Colonic mucosa (tissue), 4 donors: Measurements from ENCODE around the gene ITM2B. TPM values are rescaled to one million over a fixed set of nuclear protein-coding genes. Genes with fewer than 3 reads are reported as not detected.

Experiments used
- DNase-seq: peaks from one replicate; pipeline ENCODE4 v3.0.0-alpha.2; 2020
- H3K27ac ChIP-seq: fragments of 200-600 bp; one replicate; pipeline ENCODE4 v1.8.0; 2021
- H3K27me3 ChIP-seq: fragments of 200-600 bp; one replicate; pipeline ENCODE4 v1.8.0; 2021
- H3K36me3 ChIP-seq: fragments of 200-600 bp; one replicate; pipeline ENCODE4 v1.8.0; 2021
- H3K4me1 ChIP-seq: fragments of 200-600 bp; one replicate; pipeline ENCODE4 v1.8.0; 2021; ENCODE audit warnings: mild to moderate bottlenecking
- H3K4me3 ChIP-seq: fragments of 200-600 bp; one replicate; pipeline ENCODE4 v1.8.0; 2021
- H3K9ac ChIP-seq, 2 donors: one replicate each; pipeline ENCODE4 v1.7.0; 2013; ENCODE audit warnings: control low read depth in 2 of 2, low read depth in 2 of 2, low read length in 2 of 2
- H3K9me3 ChIP-seq: fragments of 200-600 bp; one replicate; pipeline ENCODE4 v1.8.0; 2021
- CTCF ChIP-seq: fragments of 200-600 bp; IDR thresholded peaks from one replicate; pipeline ENCODE4 v1.8.0; 2022; ENCODE audit warnings: antibody characterized with exemption, mild to moderate bottlenecking
- intact Hi-C: fragments of 100-400 bp; cut with DNase I; formaldehyde crosslinking; loops from one replicate; pipeline ENCODE4 v1.14.1; 2022
- total RNA-seq, 2 donors: library from RNA; stranded (reverse); fragmentation: NEBNext Ultra II Directional in 1 of 2; extraction: Animal tissue kit (Norgen Biotek cat#: 25700) in 1 of 2; gene quantifications; one replicate each; pipeline ENCODE4 v1.2.1, GENCODE V29; 2021
- donor health status: healthy.
- donor health status: DM: no; HTN: no; CAD: no.
- donor health status: DM: no; HTN: no; CAD: no.

The ITM2B gene
- total RNA-seq, 2 donors from 2014 or later: 257 to 456 TPM

DNA sequence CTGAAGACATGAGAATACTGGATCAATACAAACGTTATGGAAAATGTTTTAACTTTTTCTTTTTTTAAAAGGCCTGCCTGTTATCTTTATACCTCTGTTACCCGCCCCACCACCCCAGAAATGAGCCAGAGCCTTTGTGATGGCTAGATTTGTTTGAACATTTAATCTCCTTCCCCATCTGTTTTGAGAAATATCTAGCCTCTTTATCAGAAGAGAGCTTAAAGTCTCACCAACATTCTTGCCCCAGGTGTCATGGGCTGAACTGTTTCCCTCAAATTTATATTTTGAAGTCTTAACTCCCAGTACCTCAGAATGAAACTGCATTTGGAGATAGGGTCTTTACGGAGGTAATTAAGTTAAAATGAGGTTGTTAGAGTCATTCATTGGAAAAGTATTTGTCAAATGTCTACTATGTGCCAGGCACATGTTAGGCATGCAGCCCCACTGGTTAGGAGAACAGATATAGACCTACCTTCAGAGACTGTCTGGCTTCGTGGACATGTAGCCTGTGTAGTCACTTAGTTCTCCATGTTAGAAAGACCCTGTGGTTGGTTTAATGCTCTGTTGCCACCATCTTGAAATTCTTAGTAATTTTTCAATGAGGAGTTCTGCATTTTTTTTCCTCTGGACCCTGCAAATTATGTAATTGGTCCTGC, 64.3 kb downstream of the ITM2B start:
- no peak for TF ChIP-seq CTCF
- H3K4me3 ChIP-seq: no peak overlapping the region
- H3K27ac ChIP-seq: no peak overlapping the region
- DNase-seq: no peak
- H3K9me3 ChIP-seq: no peaks in the 10 kb centered on the region
- H3K27me3 ChIP-seq: no peaks in the 10 kb centered on the region
- no peaks in the 10 kb centered on the region for H3K36me3 ChIP-seq
- H3K9ac ChIP-seq: no peak overlapping the region
- intact Hi-C loops: no loop called here
- H3K4me1 ChIP-seq: no peaks in the 10 kb centered on the region

DNA sequence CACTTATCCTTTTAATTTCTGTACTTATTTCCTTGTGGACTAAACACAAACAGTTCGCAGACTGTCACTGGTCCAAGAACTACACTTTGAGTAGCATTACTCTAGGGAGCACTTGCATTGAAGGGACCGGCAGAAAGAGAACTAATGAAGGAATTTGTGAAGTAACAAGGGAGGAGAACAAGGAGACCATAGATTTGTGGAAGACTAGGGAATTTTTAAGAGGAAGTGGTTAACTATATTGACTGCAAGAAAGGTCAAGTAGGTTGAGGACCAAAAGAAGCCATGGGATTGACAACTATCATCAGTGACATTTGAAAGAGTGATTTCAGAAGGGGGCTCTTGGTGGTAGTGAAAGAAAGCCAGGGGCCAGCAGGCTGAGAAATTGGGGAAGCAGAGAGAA, 66.6 kb downstream of the ITM2B start:
- no peak for TF ChIP-seq CTCF
- intact Hi-C loops: no loop called here
- H3K4me1 ChIP-seq: peaks cover under 1% of the 10 kb centered on the region

GRCh38 chr13:48302871-48303358, 69.9 kb downstream of the ITM2B start:
- no peaks in the 10 kb centered on the region for H3K9me3 ChIP-seq
- peak overlapping the region; percentile 92 to 96 for H3K9ac ChIP-seq
- H3K27me3 ChIP-seq: no peaks in the 10 kb centered on the region
- peaks cover 5% of the 10 kb centered on the region for H3K4me1 ChIP-seq
- no peak for DNase-seq
- H3K36me3 ChIP-seq: no peaks in the 10 kb centered on the region
- peak overlapping the region; percentile 86 for H3K4me3 ChIP-seq
- H3K27ac ChIP-seq: peak overlapping the region; percentile 100
- intact Hi-C loops: loop anchor here (10.0 kb wide), 1 partner anchor 68 kb away; the partner anchor contains the start of gene ITM2B
- TF ChIP-seq CTCF: no peak

More for the DNA sequence above, 66.6 kb downstream of the ITM2B start:
- H3K4me3 ChIP-seq: no peak overlapping the region
- H3K27me3 ChIP-seq: no peaks in the 10 kb centered on the region
- H3K27ac ChIP-seq: no peak overlapping the region
- H3K9ac ChIP-seq: no peak overlapping the region
- H3K36me3 ChIP-seq: no peaks in the 10 kb centered on the region
- DNase-seq: no peak
- H3K9me3 ChIP-seq: no peaks in the 10 kb centered on the region

DNA sequence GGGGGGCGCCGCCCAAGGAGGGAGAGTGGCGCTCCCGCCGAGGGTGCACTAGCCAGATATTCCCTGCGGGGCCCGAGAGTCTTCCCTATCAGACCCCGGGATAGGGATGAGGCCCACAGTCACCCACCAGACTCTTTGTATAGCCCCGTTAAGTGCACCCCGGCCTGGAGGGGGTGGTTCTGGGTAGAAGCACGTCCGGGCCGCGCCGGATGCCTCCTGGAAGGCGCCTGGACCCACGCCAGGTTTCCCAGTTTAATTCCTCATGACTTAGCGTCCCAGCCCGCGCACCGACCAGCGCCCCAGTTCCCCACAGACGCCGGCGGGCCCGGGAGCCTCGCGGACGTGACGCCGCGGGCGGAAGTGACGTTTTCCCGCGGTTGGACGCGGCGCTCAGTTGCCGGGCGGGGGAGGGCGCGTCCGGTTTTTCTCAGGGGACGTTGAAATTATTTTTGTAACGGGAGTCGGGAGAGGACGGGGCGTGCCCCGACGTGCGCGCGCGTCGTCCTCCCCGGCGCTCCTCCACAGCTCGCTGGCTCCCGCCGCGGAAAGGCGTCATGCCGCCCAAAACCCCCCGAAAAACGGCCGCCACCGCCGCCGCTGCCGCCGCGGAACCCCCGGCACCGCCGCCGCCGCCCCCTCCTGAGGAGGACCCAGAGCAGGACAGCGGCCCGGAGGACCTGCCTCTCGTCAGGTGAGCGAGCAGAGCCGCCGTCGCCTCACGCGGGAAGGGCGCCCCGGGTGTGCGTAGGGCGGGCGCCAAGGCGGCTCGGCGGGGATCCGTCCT, 70.5 kb downstream of the ITM2B start, which contains the start of gene RB1:
TSS of gene RB1 (plus strand) at position 393 of the 784 bp plus-strand sequence. CDS start at position 555, 162 bp downstream.
- Histone ChIP-seq H3K9me3 (no peaks in the 10 kb centered on the region), H3K27me3 (no peaks in the 10 kb centered on the region), H3K27ac (peak within 1 kb of the TSS; percentile 100), H3K36me3 (no peaks in the 10 kb centered on the region), H3K4me1 (peaks cover 5% of the 10 kb centered on the region), H3K9ac (peak within 1 kb of the TSS; percentile 92 to 96), H3K4me3 (peak within 1 kb of the TSS; percentile 86)
- DNase-seq: peak; percentile 92
- no peak for TF ChIP-seq CTCF
- intact Hi-C loops: loop anchor here (10.0 kb wide), 1 partner anchor 69 kb away; the partner anchor contains the start of gene ITM2B

DNA sequence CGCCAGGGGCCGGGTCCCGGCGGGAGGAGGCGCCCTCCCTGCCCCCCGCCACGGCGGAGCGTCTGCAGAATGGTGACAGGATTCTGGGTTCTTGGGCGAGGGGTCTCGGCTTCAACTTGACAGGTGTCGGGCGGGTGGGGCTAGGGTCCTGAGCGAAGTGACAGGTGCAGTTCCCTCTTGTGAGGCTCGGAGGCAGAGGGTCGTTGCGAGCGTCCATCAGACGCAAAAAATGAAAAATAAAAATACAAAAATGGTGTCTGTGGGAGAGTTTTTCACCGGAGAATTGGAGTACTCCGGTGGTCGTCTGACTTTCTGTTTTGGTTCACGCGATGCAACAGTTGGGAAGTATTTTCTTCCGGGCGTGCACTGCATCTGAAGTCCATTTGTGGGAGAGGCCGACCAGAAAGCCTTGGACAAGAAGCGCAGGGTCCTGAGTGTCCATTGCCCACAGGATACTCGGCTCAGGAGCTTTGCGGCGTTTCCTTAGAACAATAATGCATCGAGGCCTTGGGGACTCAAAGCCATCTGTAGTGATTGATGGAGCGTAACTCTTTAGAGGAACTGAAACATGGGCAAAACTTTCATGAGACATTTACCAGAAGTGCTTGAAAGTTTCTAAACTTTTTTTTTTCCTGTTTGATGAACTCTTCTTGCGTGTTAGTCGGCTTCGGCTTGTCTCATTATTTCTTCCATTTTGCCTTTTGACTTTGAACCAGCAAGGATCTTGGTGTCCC, 71.3 kb downstream of the ITM2B start:
- peak; percentile 48 for DNase-seq
- intact Hi-C loops: loop anchor here (10.0 kb wide), 1 partner anchor 70 kb away; the partner anchor contains the start of gene ITM2B
- peaks cover 5% of the 10 kb centered on the region for H3K4me1 ChIP-seq
- no peaks in the 10 kb centered on the region for H3K9me3 ChIP-seq
- H3K27me3 ChIP-seq: no peaks in the 10 kb centered on the region
- peak overlapping the region; percentile 86 for H3K4me3 ChIP-seq
- TF ChIP-seq CTCF: no peak
- H3K27ac ChIP-seq: peak overlapping the region; percentile 100
- H3K9ac ChIP-seq: peak overlapping the region; percentile 92 to 96
- H3K36me3 ChIP-seq: no peaks in the 10 kb centered on the region
